Measurements from ENCODE around the gene CITED2.
"Not testable (repeated sequence)": the region's sequence is repeated elsewhere in the genome, so short reads cannot be mapped to it uniquely, and the experiment has no call there.

Gene CITED2

GRCh38 chr6:139368661-139369060 is 5.8 kb downstream of the CITED2 start:
- H3K27ac ChIP-seq (ENCODE audit: low read depth, low read length): no peak overlapping the region
- peaks cover 4 to 14% (median 9%) of the 10 kb centered on the region in 5 donors for H3K36me3 ChIP-seq (ENCODE audit: control insufficient read depth in 5 of 5, insufficient read depth in 5 of 5, low read length in 5 of 5)
- H3K4me1 ChIP-seq (ENCODE audit: control insufficient read depth in 5 of 5, insufficient read depth in 5 of 5, low read length in 5 of 5): peaks cover 3 to 44% (median 33%) of the 10 kb centered on the region in 5 donors

GRCh38 chr6:139367810-139368351 is 6.6 kb downstream of the CITED2 start:
- Histone ChIP-seq H3K27ac (ENCODE audit: low read depth, low read length) (no peak overlapping the region), H3K9ac (ENCODE audit: low read length in 5 of 5) (no peak overlapping the region), H3K4me3 (ENCODE audit: low read depth in 1 of 5, low read length in 5 of 5) (no peak overlapping the region), H3K36me3 (ENCODE audit: control insufficient read depth in 5 of 5, insufficient read depth in 5 of 5, low read length in 5 of 5) (peaks cover under 1 to 14% (median 2%) of the 10 kb centered on the region in 5 donors), H3K9me3 (ENCODE audit: control insufficient read depth in 5 of 5, low read length in 5 of 5) (no peaks in the 10 kb centered on the region), H3K27me3 (ENCODE audit: control insufficient read depth in 5 of 5, insufficient read depth in 4 of 5, low read length in 5 of 5) (no peaks in the 10 kb centered on the region), H3K4me1 (ENCODE audit: control insufficient read depth in 5 of 5, insufficient read depth in 5 of 5, low read length in 5 of 5) (peaks cover 3 to 44% (median 33%) of the 10 kb centered on the region in 5 donors)

More at GRCh38 chr6:139368661-139369060, 5.8 kb downstream of the CITED2 start:
- H3K9me3 ChIP-seq (ENCODE audit: control insufficient read depth in 5 of 5, low read length in 5 of 5): no peaks in the 10 kb centered on the region
- no peak overlapping the region for H3K9ac ChIP-seq (ENCODE audit: low read length in 5 of 5)
- H3K27me3 ChIP-seq (ENCODE audit: control insufficient read depth in 5 of 5, insufficient read depth in 4 of 5, low read length in 5 of 5): no peaks in the 10 kb centered on the region
- H3K4me3 ChIP-seq (ENCODE audit: low read depth in 1 of 5, low read length in 5 of 5): no peak overlapping the region

GRCh38 chr6:139364982-139365379 is 9.5 kb downstream of the CITED2 start:
- no peaks in the 10 kb centered on the region for H3K9me3 ChIP-seq (ENCODE audit: control insufficient read depth in 5 of 5, low read length in 5 of 5)
- H3K27ac ChIP-seq (ENCODE audit: low read depth, low read length): no peak overlapping the region
- H3K9ac ChIP-seq (ENCODE audit: low read length in 5 of 5): no peak overlapping the region
- no peak overlapping the region for H3K4me3 ChIP-seq (ENCODE audit: low read depth in 1 of 5, low read length in 5 of 5)
- no peaks in the 10 kb centered on the region for H3K36me3 ChIP-seq (ENCODE audit: control insufficient read depth in 5 of 5, insufficient read depth in 5 of 5, low read length in 5 of 5)
- H3K4me1 ChIP-seq (ENCODE audit: control insufficient read depth in 5 of 5, insufficient read depth in 5 of 5, low read length in 5 of 5): peaks cover 3 to 22% (median 9%) of the 10 kb centered on the region in 5 donors
- no peaks in the 10 kb centered on the region for H3K27me3 ChIP-seq (ENCODE audit: control insufficient read depth in 5 of 5, insufficient read depth in 4 of 5, low read length in 5 of 5)

GRCh38 chr6:139364302-139364981 is 10.0 kb downstream of the CITED2 start:
- Histone ChIP-seq H3K36me3 (ENCODE audit: control insufficient read depth in 5 of 5, insufficient read depth in 5 of 5, low read length in 5 of 5) (no peaks in the 10 kb centered on the region), H3K9me3 (ENCODE audit: control insufficient read depth in 5 of 5, low read length in 5 of 5) (no peaks in the 10 kb centered on the region), H3K27me3 (ENCODE audit: control insufficient read depth in 5 of 5, insufficient read depth in 4 of 5, low read length in 5 of 5) (no peaks in the 10 kb centered on the region), H3K9ac (ENCODE audit: low read length in 5 of 5) (no peak overlapping the region), H3K4me3 (ENCODE audit: low read depth in 1 of 5, low read length in 5 of 5) (no peak overlapping the region), H3K4me1 (ENCODE audit: control insufficient read depth in 5 of 5, insufficient read depth in 5 of 5, low read length in 5 of 5) (peaks cover 0 to 17% (median 3%) of the 10 kb centered on the region in 5 donors), H3K27ac (ENCODE audit: low read depth, low read length) (no peak overlapping the region)

- H3K27ac ChIP-seq (ENCODE audit: low read depth, low read length); H3K27me3 ChIP-seq (ENCODE audit: control insufficient read depth in 5 of 5, insufficient read depth in 4 of 5, low read length in 5 of 5); H3K9ac ChIP-seq (ENCODE audit: low read length in 5 of 5); H3K36me3 ChIP-seq (ENCODE audit: control insufficient read depth in 5 of 5, insufficient read depth in 5 of 5, low read length in 5 of 5); H3K4me3 ChIP-seq (ENCODE audit: low read depth in 1 of 5, low read length in 5 of 5); H3K9me3 ChIP-seq (ENCODE audit: control insufficient read depth in 5 of 5, low read length in 5 of 5): not testable (repeated sequence)
- peaks cover 0 to 13% (median 3%) of the 10 kb centered on the region in 5 donors for H3K4me1 ChIP-seq (ENCODE audit: control insufficient read depth in 5 of 5, insufficient read depth in 5 of 5, low read length in 5 of 5)
These were observed 10.7 kb downstream of the CITED2 start for GRCh38 chr6:139363797-139364196.

GRCh38 chr6:139363123-139363522 is 11.3 kb downstream of the CITED2 start:
- H3K27ac ChIP-seq (ENCODE audit: low read depth, low read length); H3K9ac ChIP-seq (ENCODE audit: low read length in 5 of 5); H3K4me1 ChIP-seq (ENCODE audit: control insufficient read depth in 5 of 5, insufficient read depth in 5 of 5, low read length in 5 of 5); H3K36me3 ChIP-seq (ENCODE audit: control insufficient read depth in 5 of 5, insufficient read depth in 5 of 5, low read length in 5 of 5); H3K4me3 ChIP-seq (ENCODE audit: low read depth in 1 of 5, low read length in 5 of 5); H3K9me3 ChIP-seq (ENCODE audit: control insufficient read depth in 5 of 5, low read length in 5 of 5); H3K27me3 ChIP-seq (ENCODE audit: control insufficient read depth in 5 of 5, insufficient read depth in 4 of 5, low read length in 5 of 5): not testable (repeated sequence)

- H3K36me3 ChIP-seq (ENCODE audit: control insufficient read depth in 5 of 5, insufficient read depth in 5 of 5, low read length in 5 of 5): no peaks in the 10 kb centered on the region
- H3K27ac ChIP-seq (ENCODE audit: low read depth, low read length): no peak overlapping the region
- no peaks in the 10 kb centered on the region for H3K9me3 ChIP-seq (ENCODE audit: control insufficient read depth in 5 of 5, low read length in 5 of 5)
- H3K27me3 ChIP-seq (ENCODE audit: control insufficient read depth in 5 of 5, insufficient read depth in 4 of 5, low read length in 5 of 5): no peaks in the 10 kb centered on the region
- H3K4me1 ChIP-seq (ENCODE audit: control insufficient read depth in 5 of 5, insufficient read depth in 5 of 5, low read length in 5 of 5): peaks cover 0 to 3% (median 0%) of the 10 kb centered on the region in 5 donors
- no peak overlapping the region for H3K9ac ChIP-seq (ENCODE audit: low read length in 5 of 5)
- no peak overlapping the region for H3K4me3 ChIP-seq (ENCODE audit: low read depth in 1 of 5, low read length in 5 of 5)
These were observed 13.2 kb downstream of the CITED2 start for GRCh38 chr6:139361211-139361610.

GRCh38 chr6:139356924-139357323 is 17.5 kb downstream of the CITED2 start:
- no peak overlapping the region for H3K9ac ChIP-seq (ENCODE audit: low read length in 5 of 5)
- H3K9me3 ChIP-seq (ENCODE audit: control insufficient read depth in 5 of 5, low read length in 5 of 5): no peaks in the 10 kb centered on the region
- H3K4me1 ChIP-seq (ENCODE audit: control insufficient read depth in 5 of 5, insufficient read depth in 5 of 5, low read length in 5 of 5): peaks cover 0 to 7% (median 3%) of the 10 kb centered on the region in 5 donors
- H3K27me3 ChIP-seq (ENCODE audit: control insufficient read depth in 5 of 5, insufficient read depth in 4 of 5, low read length in 5 of 5): no peaks in the 10 kb centered on the region
- no peak overlapping the region for H3K4me3 ChIP-seq (ENCODE audit: low read depth in 1 of 5, low read length in 5 of 5)
- H3K36me3 ChIP-seq (ENCODE audit: control insufficient read depth in 5 of 5, insufficient read depth in 5 of 5, low read length in 5 of 5): no peaks in the 10 kb centered on the region
- H3K27ac ChIP-seq (ENCODE audit: low read depth, low read length): no peak overlapping the region

- H3K4me1 ChIP-seq (ENCODE audit: control insufficient read depth in 5 of 5, insufficient read depth in 5 of 5, low read length in 5 of 5): peaks cover 0 to 7% (median 2%) of the 10 kb centered on the region in 5 donors
- H3K9me3 ChIP-seq (ENCODE audit: control insufficient read depth in 5 of 5, low read length in 5 of 5): no peaks in the 10 kb centered on the region
- no peak overlapping the region for H3K27ac ChIP-seq (ENCODE audit: low read depth, low read length)
- H3K4me3 ChIP-seq (ENCODE audit: low read depth in 1 of 5, low read length in 5 of 5): no peak overlapping the region
- no peak overlapping the region for H3K9ac ChIP-seq (ENCODE audit: low read length in 5 of 5)
- no peaks in the 10 kb centered on the region for H3K36me3 ChIP-seq (ENCODE audit: control insufficient read depth in 5 of 5, insufficient read depth in 5 of 5, low read length in 5 of 5)
- H3K27me3 ChIP-seq (ENCODE audit: control insufficient read depth in 5 of 5, insufficient read depth in 4 of 5, low read length in 5 of 5): no peaks in the 10 kb centered on the region
These were observed 18.5 kb downstream of the CITED2 start for GRCh38 chr6:139355777-139356445.

- H3K27ac ChIP-seq (ENCODE audit: low read depth, low read length): no peak overlapping the region
- no peaks in the 10 kb centered on the region for H3K36me3 ChIP-seq (ENCODE audit: control insufficient read depth in 5 of 5, insufficient read depth in 5 of 5, low read length in 5 of 5)
- H3K4me3 ChIP-seq (ENCODE audit: low read depth in 1 of 5, low read length in 5 of 5): no peak overlapping the region
- H3K9ac ChIP-seq (ENCODE audit: low read length in 5 of 5): no peak overlapping the region
- no peaks in the 10 kb centered on the region for H3K27me3 ChIP-seq (ENCODE audit: control insufficient read depth in 5 of 5, insufficient read depth in 4 of 5, low read length in 5 of 5)
- no peaks in the 10 kb centered on the region for H3K9me3 ChIP-seq (ENCODE audit: control insufficient read depth in 5 of 5, low read length in 5 of 5)
- H3K4me1 ChIP-seq (ENCODE audit: control insufficient read depth in 5 of 5, insufficient read depth in 5 of 5, low read length in 5 of 5): peaks cover 0 to 7% (median 2%) of the 10 kb centered on the region in 5 donors
These were observed 19.3 kb downstream of the CITED2 start for GRCh38 chr6:139355172-139355571.

All from subcutaneous abdominal adipose tissue (tissue), 5 donors.